Brain microvascular endothelial cell (primary cell): ENCODE measurements around the gene RASSF7.
A peak's percentile ranks its signal among the peaks of the same experiment; 100 is the strongest.

Experiments used
- DNase-seq: peaks from one replicate; pipeline ENCODE4 v3.0.0-alpha.2; 2020
- H3K27ac ChIP-seq: fragments of 250-450 bp; sonication (Bioruptor Pico); 2 replicates; pipeline ENCODE4 v1.5.1; 2020; ENCODE audit warnings: mild to moderate bottlenecking, moderate library complexity
- H3K27me3 ChIP-seq: fragments of 250-450 bp; sonication (Bioruptor Pico); replicated peaks from 2 replicates; pipeline ENCODE4 v1.5.1; 2020; ENCODE audit warnings: mild to moderate bottlenecking
- H3K36me3 ChIP-seq: fragments of 250-450 bp; sonication (Bioruptor Pico); replicated peaks from 2 replicates; pipeline ENCODE4 v1.5.1; 2020; ENCODE audit warnings: mild to moderate bottlenecking
- H3K4me3 ChIP-seq: 2 replicates; pipeline ENCODE4 v1.5.1; 2011; ENCODE audit warnings: low read depth, mild to moderate bottlenecking, control low read depth, low read length, moderate library complexity
- CTCF ChIP-seq: IDR thresholded peaks from 2 replicates; pipeline ENCODE4 v1.5.1; 2011; ENCODE audit warnings: low read depth, mild to moderate bottlenecking, moderate library complexity, low read length, control low read depth, inconsistent platforms; ENCODE audit errors: missing control alignments
- in situ Hi-C: cut with HindIII; loops from 2 replicates; pipeline ENCODE4 v1.10.0; 2017; ENCODE audit warnings: low sequenced_read_pairs, low pct_ligation_motif_present

Gene RASSF7

GRCh38 chr11:611001-611996 is 50.5 kb downstream of the RASSF7 start:
- H3K36me3 ChIP-seq = peaks cover 75% of the 10 kb centered on the region

GRCh38 chr11:612201-612960 is 51.6 kb downstream of the RASSF7 start:
- TF ChIP-seq CTCF = peak; percentile 56
- H3K4me3 ChIP-seq = no peak overlapping the region
- in situ Hi-C loops = no loop called here
- no peak overlapping the region for H3K27ac ChIP-seq
- DNase-seq = no peak
- H3K27me3 ChIP-seq = no peaks in the 10 kb centered on the region
- peaks cover 64% of the 10 kb centered on the region for H3K36me3 ChIP-seq

More at GRCh38 chr11:611001-611996, 50.5 kb downstream of the RASSF7 start:
- no peak for DNase-seq
- TF ChIP-seq CTCF = no peak
- no peak overlapping the region for H3K27ac ChIP-seq
- in situ Hi-C loops = no loop called here
- no peak overlapping the region for H3K4me3 ChIP-seq
- no peaks in the 10 kb centered on the region for H3K27me3 ChIP-seq

GRCh38 chr11:612961-613300 is 52.2 kb downstream of the RASSF7 start:
- Histone ChIP-seq H3K27ac (no peak overlapping the region), H3K4me3 (no peak overlapping the region), H3K36me3 (peaks cover 59% of the 10 kb centered on the region), H3K27me3 (no peaks in the 10 kb centered on the region)
- in situ Hi-C loops = no loop called here
- no peak for TF ChIP-seq CTCF
- DNase-seq = no peak

- in situ Hi-C loops = no loop called here
- Histone ChIP-seq H3K4me3 (no peak overlapping the region), H3K27ac (no peak overlapping the region), H3K36me3 (peaks cover 56% of the 10 kb centered on the region), H3K27me3 (no peaks in the 10 kb centered on the region)
- no peak for TF ChIP-seq CTCF
- peak; percentile 59 for DNase-seq
Measured at GRCh38 chr11:613369-613968, 52.7 kb downstream of the RASSF7 start.
